Fibroblast of mammary gland (primary cell): ENCODE measurements around the gene SCUBE2.

Experiments used
- DNase-seq: peaks from one replicate; pipeline ENCODE4 v3.0.0-alpha.2; 2010; ENCODE audit warnings: low read depth
- H3K4me3 ChIP-seq: 2 replicates; pipeline ENCODE4 v1.5.1; 2011; ENCODE audit warnings: low read depth, mild to moderate bottlenecking, low read length, moderate library complexity; ENCODE audit not compliant: control insufficient read depth
- TF ChIP-seq, protein P1 (sequence below): conservative IDR thresholded peaks from 2 replicates; pipeline ENCODE4 v1.5.1; 2011; ENCODE audit warnings: low read depth, low read length, inconsistent platforms; ENCODE audit not compliant: control insufficient read depth, insufficient read depth

Gene SCUBE2

GRCh38 chr11:9089061-9089460, 2.3 kb downstream of the SCUBE2 start:
- no peak overlapping the region for H3K4me3 ChIP-seq
- TF ChIP-seq, protein P1, sequence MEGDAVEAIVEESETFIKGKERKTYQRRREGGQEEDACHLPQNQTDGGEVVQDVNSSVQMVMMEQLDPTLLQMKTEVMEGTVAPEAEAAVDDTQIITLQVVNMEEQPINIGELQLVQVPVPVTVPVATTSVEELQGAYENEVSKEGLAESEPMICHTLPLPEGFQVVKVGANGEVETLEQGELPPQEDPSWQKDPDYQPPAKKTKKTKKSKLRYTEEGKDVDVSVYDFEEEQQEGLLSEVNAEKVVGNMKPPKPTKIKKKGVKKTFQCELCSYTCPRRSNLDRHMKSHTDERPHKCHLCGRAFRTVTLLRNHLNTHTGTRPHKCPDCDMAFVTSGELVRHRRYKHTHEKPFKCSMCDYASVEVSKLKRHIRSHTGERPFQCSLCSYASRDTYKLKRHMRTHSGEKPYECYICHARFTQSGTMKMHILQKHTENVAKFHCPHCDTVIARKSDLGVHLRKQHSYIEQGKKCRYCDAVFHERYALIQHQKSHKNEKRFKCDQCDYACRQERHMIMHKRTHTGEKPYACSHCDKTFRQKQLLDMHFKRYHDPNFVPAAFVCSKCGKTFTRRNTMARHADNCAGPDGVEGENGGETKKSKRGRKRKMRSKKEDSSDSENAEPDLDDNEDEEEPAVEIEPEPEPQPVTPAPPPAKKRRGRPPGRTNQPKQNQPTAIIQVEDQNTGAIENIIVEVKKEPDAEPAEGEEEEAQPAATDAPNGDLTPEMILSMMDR, result no peak

GRCh38 chr11:9082575-9082974, 8.8 kb downstream of the SCUBE2 start:
- no peak for DNase-seq
- H3K4me3 ChIP-seq, result no peak overlapping the region
- TF ChIP-seq, protein P1, result no peak

More at GRCh38 chr11:9089061-9089460, 2.3 kb downstream of the SCUBE2 start:
- DNase-seq, result no peak

DNA sequence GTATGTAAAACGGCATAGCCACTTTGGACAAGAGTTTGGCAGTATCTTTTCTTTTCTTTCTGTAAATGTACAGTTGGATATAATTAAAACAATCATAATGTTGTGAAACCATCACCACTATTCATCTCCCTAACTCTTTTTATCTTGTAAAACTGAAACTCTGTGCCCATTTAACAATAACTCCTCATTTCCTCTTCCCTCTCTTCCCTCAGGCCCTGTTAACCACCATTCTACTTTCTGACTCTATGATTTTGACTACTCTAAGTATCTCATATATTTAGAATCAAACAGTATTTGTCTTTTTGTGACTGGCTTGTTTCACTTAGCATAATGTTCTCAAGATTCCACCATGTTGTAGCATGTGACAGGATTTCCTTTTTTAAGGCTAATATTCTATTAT, 10.2 kb downstream of the SCUBE2 start:
- DNase-seq, result no peak
- H3K4me3 ChIP-seq, result no peak overlapping the region
- TF ChIP-seq, protein P1, result no peak

DNA sequence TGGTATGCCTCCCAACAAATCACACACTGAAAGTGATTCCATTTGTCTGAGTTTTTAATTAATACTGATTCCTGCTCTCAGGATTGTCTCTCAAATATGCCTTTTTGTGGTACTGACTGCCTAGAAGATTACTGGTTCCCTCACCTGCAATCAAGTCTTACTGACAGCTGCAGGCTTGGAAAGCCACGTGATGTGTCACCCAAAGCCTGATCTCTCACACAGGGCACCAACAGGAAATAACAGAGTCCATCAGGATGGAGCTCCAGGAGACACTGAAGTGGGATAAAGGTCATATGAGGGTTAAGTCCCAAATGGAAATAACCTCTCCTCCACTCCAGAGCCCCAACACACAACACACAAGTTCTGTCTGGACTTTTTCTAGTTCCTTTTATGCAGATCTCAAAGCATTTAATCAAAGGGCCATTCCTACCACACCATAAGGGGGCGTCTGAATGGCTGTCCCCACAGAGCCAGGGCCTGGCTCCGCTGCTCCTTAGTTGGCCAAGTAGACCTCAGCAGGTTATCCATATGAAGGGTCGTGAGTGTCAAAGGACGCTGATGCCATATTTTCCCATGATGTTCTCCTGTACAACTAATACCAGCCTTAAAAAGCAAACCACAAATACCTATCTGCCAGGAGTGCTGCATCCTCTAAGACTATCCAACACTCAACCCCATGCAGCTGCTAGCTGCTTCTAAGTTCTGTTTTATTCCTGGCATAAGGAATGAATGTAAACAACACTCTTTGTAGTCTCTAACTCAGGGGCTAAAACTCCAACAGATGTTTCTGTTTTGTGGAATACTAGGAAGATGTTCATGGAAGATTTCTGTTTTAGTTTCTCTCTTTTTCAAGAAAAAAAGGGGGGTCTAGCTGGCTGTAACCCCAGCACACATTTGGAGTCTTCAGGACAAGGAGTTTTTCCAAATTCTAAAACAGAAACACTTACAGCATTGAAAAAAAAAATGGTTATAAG, 13.0 kb downstream of the SCUBE2 start:
- TF ChIP-seq, protein P1, result peak; percentile 5
- H3K4me3 ChIP-seq, result no peak overlapping the region
- DNase-seq, result no peak

- no peak overlapping the region for H3K4me3 ChIP-seq
- no peak for DNase-seq
- TF ChIP-seq, protein P1, result no peak
Measured at GRCh38 chr11:9077164-9077563, 14.2 kb downstream of the SCUBE2 start.

DNA sequence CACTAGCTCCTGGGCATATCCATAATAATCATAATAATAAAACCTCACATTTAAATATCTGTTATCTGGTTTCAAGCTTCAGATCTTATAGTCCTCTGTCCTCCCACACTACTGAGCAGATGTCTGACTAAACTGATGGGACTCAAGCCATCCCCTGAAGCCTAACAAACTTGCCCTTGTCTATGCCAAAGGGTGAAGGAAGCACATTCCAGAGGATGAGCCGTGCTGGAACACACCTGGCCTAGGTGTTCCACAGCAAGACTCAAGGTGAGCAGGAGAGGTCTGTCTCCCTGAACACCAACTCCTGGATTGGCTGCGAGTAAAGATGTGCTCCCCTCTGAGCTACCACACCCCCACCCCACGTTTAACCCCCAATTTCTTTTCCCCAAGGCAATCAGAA, 14.7 kb downstream of the SCUBE2 start:
- no peak overlapping the region for H3K4me3 ChIP-seq
- TF ChIP-seq, protein P1, result no peak
- DNase-seq, result no peak

DNA sequence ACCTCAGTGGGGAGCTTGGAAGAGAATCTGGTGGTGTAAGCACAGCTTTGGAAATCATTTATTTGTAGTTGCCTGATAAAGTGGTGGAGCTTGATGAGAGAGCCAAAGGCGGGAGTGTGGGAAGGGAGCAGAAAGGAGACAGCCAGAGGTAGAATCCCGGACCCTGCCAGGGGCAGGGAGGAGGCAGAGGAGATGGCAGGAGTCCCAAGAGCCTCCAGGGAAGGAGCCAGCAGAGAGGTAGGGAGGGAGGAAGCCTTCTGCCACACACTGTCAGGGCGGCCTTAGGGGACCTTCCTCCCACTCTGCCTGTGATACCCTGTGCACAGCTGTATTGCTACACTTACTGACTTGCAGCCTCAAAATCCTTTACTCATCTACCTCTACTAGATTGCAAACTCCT, 15.4 kb downstream of the SCUBE2 start:
- TF ChIP-seq, protein P1, result no peak
- DNase-seq, result no peak
- H3K4me3 ChIP-seq, result no peak overlapping the region
